ENCODE data around the gene ABLIM1.
A peak's percentile ranks its signal among the peaks of the same experiment; 100 is the strongest.

Gene ABLIM1

DNA sequence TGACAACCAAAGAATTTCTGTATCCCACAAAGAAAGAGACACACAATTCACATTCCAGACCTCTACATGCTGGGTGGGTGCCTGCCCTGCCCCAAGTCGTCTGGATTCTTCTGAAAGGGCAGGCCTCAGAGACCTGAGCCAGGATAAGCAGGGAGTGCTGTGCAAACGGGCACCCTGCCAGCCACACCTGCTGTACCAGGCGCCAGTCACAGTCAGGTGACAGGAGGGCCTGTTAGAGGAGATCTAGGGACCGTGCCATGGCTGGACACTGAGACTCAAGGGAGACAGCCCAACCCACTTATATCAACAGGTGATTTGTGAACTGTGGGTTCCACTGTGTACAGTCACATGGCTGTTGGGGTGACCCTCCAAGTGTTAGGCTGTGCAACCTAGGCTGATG is 150.6 kb downstream of the ABLIM1 start:
- ChIA-PET POLR2A (no interaction called here), CTCF (interaction anchor here (1.3 kb wide), 1 partner anchor 10 kb away, joined by 3 read pairs; no protein-coding TSS in a partner anchor)
- H3K36me3 ChIP-seq (ENCODE audit: control insufficient read depth in 2 of 2, insufficient read depth in 1 of 2, low read length in 2 of 2) = no peaks in the 10 kb centered on the region
- TF ChIP-seq TCF7L2 (IDR thresholded peaks at IDR 0.05; ENCODE audit: borderline replicate concordance, low read depth, low read length) (no peak), BCL11B (tag by site-specific recombination; IDR thresholded peaks at IDR 0.05; ENCODE audit: low read depth) (no peak), ZNF664 (tag by site-specific recombination; IDR thresholded peaks at IDR 0.05) (no peak), ZIC2 (tag by site-specific recombination; IDR thresholded peaks at IDR 0.05) (no peak), SCRT2 (tag by site-specific recombination; IDR thresholded peaks at IDR 0.05) (peak; percentile 93), ZNF404 (tag by site-specific recombination; IDR thresholded peaks at IDR 0.05) (no peak), SCRT1 (tag by site-specific recombination; IDR thresholded peaks at IDR 0.05; ENCODE audit: borderline replicate concordance) (peak; percentile 63), ZNF426 (tag by site-specific recombination; IDR thresholded peaks at IDR 0.05) (no peak), ZBTB48 (tag by site-specific recombination; IDR thresholded peaks at IDR 0.05) (peak; percentile 38; the same call in 1 of the 2 replicates)
- TF ChIP-seq, protein P1, sequence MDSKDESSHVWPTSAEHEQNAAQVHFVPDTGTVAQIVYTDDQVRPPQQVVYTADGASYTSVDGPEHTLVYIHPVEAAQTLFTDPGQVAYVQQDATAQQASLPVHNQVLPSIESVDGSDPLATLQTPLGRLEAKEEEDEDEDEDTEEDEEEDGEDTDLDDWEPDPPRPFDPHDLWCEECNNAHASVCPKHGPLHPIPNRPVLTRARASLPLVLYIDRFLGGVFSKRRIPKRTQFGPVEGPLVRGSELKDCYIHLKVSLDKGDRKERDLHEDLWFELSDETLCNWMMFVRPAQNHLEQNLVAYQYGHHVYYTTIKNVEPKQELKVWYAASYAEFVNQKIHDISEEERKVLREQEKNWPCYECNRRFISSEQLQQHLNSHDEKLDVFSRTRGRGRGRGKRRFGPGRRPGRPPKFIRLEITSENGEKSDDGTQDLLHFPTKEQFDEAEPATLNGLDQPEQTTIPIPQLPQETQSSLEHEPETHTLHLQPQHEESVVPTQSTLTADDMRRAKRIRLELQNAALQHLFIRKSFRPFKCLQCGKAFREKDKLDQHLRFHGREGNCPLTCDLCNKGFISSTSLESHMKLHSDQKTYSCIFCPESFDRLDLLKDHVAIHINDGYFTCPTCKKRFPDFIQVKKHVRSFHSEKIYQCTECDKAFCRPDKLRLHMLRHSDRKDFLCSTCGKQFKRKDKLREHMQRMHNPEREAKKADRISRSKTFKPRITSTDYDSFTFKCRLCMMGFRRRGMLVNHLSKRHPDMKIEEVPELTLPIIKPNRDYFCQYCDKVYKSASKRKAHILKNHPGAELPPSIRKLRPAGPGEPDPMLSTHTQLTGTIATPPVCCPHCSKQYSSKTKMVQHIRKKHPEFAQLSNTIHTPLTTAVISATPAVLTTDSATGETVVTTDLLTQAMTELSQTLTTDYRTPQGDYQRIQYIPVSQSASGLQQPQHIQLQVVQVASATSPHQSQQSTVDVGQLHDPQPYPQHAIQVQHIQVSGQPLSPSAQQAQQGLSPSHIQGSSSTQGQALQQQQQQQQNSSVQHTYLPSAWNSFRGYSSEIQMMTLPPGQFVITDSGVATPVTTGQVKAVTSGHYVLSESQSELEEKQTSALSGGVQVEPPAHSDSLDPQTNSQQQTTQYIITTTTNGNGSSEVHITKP (tag by site-specific recombination; IDR thresholded peaks at IDR 0.05) = no peak
- TF ChIP-seq, protein P2, sequence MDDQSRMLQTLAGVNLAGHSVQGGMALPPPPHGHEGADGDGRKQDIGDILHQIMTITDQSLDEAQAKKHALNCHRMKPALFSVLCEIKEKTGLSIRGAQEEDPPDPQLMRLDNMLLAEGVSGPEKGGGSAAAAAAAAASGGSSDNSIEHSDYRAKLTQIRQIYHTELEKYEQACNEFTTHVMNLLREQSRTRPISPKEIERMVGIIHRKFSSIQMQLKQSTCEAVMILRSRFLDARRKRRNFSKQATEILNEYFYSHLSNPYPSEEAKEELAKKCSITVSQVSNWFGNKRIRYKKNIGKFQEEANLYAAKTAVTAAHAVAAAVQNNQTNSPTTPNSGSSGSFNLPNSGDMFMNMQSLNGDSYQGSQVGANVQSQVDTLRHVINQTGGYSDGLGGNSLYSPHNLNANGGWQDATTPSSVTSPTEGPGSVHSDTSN (CRISPR knock-in tag; IDR thresholded peaks at IDR 0.05) = no peak
- TF ChIP-seq, protein P3, sequence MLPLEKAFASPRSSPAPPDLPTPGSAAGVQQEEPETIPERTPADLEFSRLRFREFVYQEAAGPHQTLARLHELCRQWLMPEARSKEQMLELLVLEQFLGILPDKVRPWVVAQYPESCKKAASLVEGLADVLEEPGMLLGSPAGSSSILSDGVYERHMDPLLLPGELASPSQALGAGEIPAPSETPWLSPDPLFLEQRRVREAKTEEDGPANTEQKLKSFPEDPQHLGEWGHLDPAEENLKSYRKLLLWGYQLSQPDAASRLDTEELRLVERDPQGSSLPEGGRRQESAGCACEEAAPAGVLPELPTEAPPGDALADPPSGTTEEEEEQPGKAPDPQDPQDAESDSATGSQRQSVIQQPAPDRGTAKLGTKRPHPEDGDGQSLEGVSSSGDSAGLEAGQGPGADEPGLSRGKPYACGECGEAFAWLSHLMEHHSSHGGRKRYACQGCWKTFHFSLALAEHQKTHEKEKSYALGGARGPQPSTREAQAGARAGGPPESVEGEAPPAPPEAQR (tag by site-specific recombination; IDR thresholded peaks at IDR 0.05) = no peak
- H3K27ac ChIP-seq (ENCODE audit: extremely low read depth, low read depth, low read length) = no peak overlapping the region
- H3K4me3 ChIP-seq (ENCODE audit: low read depth, low read length) = no peak overlapping the region
- no peaks in the 10 kb centered on the region for H3K9me3 ChIP-seq (ENCODE audit: control insufficient read depth, insufficient read depth, low read depth, low read length)
- peaks cover 11% of the 10 kb centered on the region; the same call in 1 of the 2 replicates for H3K4me1 ChIP-seq (ENCODE audit: control insufficient read depth, insufficient read depth, low read length)

DNA sequence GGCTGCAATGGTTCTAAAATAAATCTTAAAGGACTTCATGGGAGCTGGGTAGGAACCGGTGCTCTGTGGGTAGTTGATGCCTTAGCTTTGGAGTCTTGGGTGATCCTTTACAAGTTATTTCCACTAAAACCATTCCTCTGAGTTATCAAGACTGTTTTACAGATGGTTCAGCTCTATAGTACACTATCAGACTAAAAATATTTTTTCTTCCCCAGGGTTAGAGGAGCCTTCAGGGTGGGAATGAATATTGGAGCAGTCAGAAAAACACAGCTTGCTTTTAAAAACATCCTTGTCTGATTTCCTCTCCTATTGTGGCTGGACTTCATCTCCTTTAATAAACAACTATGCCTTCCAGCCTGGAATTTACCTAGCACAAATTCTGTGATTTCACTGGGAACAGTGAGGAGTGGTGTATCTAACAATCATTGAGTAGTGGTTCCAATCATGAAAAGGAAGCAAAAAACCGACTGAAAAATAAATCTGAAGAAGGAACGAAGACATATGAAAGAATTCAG is 151.1 kb downstream of the ABLIM1 start:
- Histone ChIP-seq H3K4me1 (ENCODE audit: control insufficient read depth, insufficient read depth, low read length) (peaks cover 11% of the 10 kb centered on the region; the same call in 1 of the 2 replicates), H3K27ac (ENCODE audit: extremely low read depth, low read depth, low read length) (no peak overlapping the region), H3K9me3 (ENCODE audit: control insufficient read depth, insufficient read depth, low read depth, low read length) (no peaks in the 10 kb centered on the region), H3K36me3 (ENCODE audit: control insufficient read depth in 2 of 2, insufficient read depth in 1 of 2, low read length in 2 of 2) (no peaks in the 10 kb centered on the region), H3K4me3 (ENCODE audit: low read depth, low read length) (no peak overlapping the region)
- TF ChIP-seq, protein P4, sequence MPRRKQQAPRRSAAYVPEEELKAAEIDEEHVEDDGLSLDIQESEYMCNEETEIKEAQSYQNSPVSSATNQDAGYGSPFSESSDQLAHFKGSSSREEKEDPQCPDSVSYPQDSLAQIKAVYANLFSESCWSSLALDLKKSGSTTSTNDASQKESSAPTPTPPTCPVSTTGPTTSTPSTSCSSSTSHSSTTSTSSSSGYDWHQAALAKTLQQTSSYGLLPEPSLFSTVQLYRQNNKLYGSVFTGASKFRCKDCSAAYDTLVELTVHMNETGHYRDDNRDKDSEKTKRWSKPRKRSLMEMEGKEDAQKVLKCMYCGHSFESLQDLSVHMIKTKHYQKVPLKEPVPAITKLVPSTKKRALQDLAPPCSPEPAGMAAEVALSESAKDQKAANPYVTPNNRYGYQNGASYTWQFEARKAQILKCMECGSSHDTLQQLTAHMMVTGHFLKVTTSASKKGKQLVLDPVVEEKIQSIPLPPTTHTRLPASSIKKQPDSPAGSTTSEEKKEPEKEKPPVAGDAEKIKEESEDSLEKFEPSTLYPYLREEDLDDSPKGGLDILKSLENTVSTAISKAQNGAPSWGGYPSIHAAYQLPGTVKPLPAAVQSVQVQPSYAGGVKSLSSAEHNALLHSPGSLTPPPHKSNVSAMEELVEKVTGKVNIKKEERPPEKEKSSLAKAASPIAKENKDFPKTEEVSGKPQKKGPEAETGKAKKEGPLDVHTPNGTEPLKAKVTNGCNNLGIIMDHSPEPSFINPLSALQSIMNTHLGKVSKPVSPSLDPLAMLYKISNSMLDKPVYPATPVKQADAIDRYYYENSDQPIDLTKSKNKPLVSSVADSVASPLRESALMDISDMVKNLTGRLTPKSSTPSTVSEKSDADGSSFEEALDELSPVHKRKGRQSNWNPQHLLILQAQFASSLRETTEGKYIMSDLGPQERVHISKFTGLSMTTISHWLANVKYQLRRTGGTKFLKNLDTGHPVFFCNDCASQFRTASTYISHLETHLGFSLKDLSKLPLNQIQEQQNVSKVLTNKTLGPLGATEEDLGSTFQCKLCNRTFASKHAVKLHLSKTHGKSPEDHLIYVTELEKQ (tag by site-specific recombination; IDR thresholded peaks at IDR 0.05; ENCODE audit: borderline replicate concordance) = no peak
- TF ChIP-seq, protein P5, sequence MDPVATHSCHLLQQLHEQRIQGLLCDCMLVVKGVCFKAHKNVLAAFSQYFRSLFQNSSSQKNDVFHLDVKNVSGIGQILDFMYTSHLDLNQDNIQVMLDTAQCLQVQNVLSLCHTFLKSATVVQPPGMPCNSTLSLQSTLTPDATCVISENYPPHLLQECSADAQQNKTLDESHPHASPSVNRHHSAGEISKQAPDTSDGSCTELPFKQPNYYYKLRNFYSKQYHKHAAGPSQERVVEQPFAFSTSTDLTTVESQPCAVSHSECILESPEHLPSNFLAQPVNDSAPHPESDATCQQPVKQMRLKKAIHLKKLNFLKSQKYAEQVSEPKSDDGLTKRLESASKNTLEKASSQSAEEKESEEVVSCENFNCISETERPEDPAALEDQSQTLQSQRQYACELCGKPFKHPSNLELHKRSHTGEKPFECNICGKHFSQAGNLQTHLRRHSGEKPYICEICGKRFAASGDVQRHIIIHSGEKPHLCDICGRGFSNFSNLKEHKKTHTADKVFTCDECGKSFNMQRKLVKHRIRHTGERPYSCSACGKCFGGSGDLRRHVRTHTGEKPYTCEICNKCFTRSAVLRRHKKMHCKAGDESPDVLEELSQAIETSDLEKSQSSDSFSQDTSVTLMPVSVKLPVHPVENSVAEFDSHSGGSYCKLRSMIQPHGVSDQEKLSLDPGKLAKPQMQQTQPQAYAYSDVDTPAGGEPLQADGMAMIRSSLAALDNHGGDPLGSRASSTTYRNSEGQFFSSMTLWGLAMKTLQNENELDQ (tag by site-specific recombination; IDR thresholded peaks at IDR 0.05; ENCODE audit: low read depth) = no peak
- TF ChIP-seq ZNF571 (tag by site-specific recombination; IDR thresholded peaks at IDR 0.05) (no peak), PRDM1 (tag by site-specific recombination; IDR thresholded peaks at IDR 0.05) (no peak), ZNF416 (tag by site-specific recombination; IDR thresholded peaks at IDR 0.05) (no peak), ZNF585B (tag by site-specific recombination; IDR thresholded peaks at IDR 0.05) (no peak), ZNF174 (tag by site-specific recombination; IDR thresholded peaks at IDR 0.05) (no peak)
- CTCF ChIA-PET = interaction anchor here (1.3 kb wide), 1 partner anchor 9 kb away, joined by 3 read pairs; no protein-coding TSS in a partner anchor
- POLR2A ChIA-PET = no interaction called here
